Measurements from ENCODE around the gene MARCHF6. TPM values are rescaled to one million over a fixed set of nuclear protein-coding genes. Genes with fewer than 3 reads are reported as not detected.

MARCHF6 gene
- polyA plus RNA-seq, 1 of the 3 experiments (the other 2 are of a cell fraction), result 52.4 TPM

DNA sequence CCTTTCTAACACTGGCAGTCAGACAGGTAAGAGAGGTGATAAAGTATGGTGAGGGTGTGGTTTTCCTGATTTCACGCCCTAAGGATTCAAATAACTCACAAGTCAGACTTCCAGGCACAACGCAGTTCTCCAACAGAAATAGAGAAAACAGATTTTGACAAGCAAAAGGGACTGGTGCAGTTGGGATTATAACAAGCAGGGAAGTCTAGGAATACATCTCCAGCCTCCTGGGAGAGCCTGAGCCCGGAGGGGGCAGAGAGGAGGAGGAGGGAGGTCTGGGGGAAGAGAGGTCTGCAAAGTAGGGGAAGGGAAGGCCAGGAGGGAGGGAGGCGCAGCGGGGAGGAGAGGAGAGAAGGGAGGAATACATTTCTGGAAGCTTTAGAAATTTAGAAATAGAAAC, 47.4 kb upstream of the MARCHF6 start:
- Histone ChIP-seq H3K4me2 (peak overlapping the region; percentile 79), H3K9me3 (no peaks in the 10 kb centered on the region), H3F3A (replicated peaks; ENCODE audit: insufficient read depth) (peaks cover 9% of the 10 kb centered on the region), H4K20me1 (ENCODE audit: insufficient read depth) (no peaks in the 10 kb centered on the region), H3K27ac (ENCODE audit: low read depth in 2 of 2, low read length in 1 of 2) (no peak overlapping the region), H3K9me2 (no peaks in the 10 kb centered on the region), H3K4me1 (ENCODE audit: control insufficient read depth in 1 of 2, insufficient read depth in 2 of 2, low read depth in 1 of 2, low read length in 1 of 2) (peaks cover 10 to 17% of the 10 kb centered on the region in 2 experiments; a peak in 2 of 4 replicates), H3K27me3 (ENCODE audit: insufficient read depth) (no peaks in the 10 kb centered on the region), H3K4me3 (ENCODE audit: low read depth in 2 of 2, low read length in 1 of 2) (no peak overlapping the region), H3K36me3 (replicated peaks in 1 of 2; ENCODE audit: control insufficient read depth in 1 of 2, insufficient read depth in 2 of 2, low read length in 1 of 2) (no peaks in the 10 kb centered on the region), H3K9ac (no peak overlapping the region), H2AFZ (ENCODE audit: low read depth) (no peak overlapping the region), H3K79me2 (ENCODE audit: insufficient read depth) (peaks cover 4% of the 10 kb centered on the region; the same call in 1 of the 2 replicates)
- 88% methylated on average over 5 of the region's 5 CpGs for WGBS (ENCODE audit: low lambda C conversion rate)
- no peak for DNase-seq
- CTCF ChIA-PET, result interaction anchor here (3.5 kb wide), 1 partner anchor 22 kb away, joined by 14 read pairs; no protein-coding TSS in a partner anchor
- TF ChIP-seq EP300 (IDR thresholded peaks at IDR 0.05; ENCODE audit: borderline replicate concordance in 1 of 2, low read depth in 1 of 2, low read length in 1 of 2), result no peak
- TF ChIP-seq POLR2AphosphoS5 (IDR thresholded peaks at IDR 0.05; ENCODE audit: low read depth, low read length), result no peak
- no peak for TF ChIP-seq JUND (IDR thresholded peaks at IDR 0.05)
- TF ChIP-seq TEAD4 (IDR thresholded peaks at IDR 0.05; ENCODE audit: borderline replicate concordance, insufficient read depth), result no peak
- POLR2A ChIA-PET, result no interaction called here

DNA sequence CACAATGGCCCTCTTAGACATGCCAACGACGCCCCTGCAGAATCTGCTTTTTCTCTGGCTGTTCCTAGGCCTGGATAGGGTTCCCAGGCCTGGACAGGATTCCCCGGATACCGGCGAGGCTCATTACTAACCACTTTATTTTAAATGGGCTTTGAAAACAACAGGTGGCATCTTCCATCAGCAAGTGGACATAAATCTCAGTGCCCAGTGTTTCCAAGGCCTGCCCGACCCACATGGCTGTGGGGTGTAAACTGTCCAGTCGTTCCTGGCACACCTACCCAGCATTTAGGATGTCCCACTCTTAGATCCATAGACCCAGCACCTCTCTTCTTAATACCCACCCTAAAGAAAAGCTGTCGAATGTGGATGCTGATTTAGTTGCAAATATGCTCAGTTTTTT, 46.7 kb upstream of the MARCHF6 start:
- ChIA-PET POLR2A (no interaction called here), CTCF (interaction anchor here (0.7 to 3.5 kb wide), 2 partner anchors 23 to 321 kb away, joined by 4 to 14 read pairs; no protein-coding TSS in a partner anchor)
- peaks cover 4% of the 10 kb centered on the region; the same call in 1 of the 2 replicates for H3K79me2 ChIP-seq (ENCODE audit: insufficient read depth)
- H4K20me1 ChIP-seq (ENCODE audit: insufficient read depth), result no peaks in the 10 kb centered on the region
- no peaks in the 10 kb centered on the region for H3K36me3 ChIP-seq (replicated peaks in 1 of 2; ENCODE audit: control insufficient read depth in 1 of 2, insufficient read depth in 2 of 2, low read length in 1 of 2)
- 86% methylated on average over 8 of the region's 8 CpGs for WGBS (ENCODE audit: low lambda C conversion rate)
- H3K9me2 ChIP-seq, result no peaks in the 10 kb centered on the region
- DNase-seq, result peak; percentile 48
- no peaks in the 10 kb centered on the region for H3K27me3 ChIP-seq (ENCODE audit: insufficient read depth)
- TF ChIP-seq RFX5 (IDR thresholded peaks at IDR 0.05; ENCODE audit: low read length) (no peak), POLR2AphosphoS5 (IDR thresholded peaks at IDR 0.05; ENCODE audit: low read depth, low read length) (no peak), FOSL2 (IDR thresholded peaks at IDR 0.05; ENCODE audit: borderline replicate concordance, low read depth) (no peak), MEF2A (IDR thresholded peaks at IDR 0.05; ENCODE audit: borderline replicate concordance, low read depth) (no peak), JUND (IDR thresholded peaks at IDR 0.05) (no peak)
- TF ChIP-seq, protein P1, sequence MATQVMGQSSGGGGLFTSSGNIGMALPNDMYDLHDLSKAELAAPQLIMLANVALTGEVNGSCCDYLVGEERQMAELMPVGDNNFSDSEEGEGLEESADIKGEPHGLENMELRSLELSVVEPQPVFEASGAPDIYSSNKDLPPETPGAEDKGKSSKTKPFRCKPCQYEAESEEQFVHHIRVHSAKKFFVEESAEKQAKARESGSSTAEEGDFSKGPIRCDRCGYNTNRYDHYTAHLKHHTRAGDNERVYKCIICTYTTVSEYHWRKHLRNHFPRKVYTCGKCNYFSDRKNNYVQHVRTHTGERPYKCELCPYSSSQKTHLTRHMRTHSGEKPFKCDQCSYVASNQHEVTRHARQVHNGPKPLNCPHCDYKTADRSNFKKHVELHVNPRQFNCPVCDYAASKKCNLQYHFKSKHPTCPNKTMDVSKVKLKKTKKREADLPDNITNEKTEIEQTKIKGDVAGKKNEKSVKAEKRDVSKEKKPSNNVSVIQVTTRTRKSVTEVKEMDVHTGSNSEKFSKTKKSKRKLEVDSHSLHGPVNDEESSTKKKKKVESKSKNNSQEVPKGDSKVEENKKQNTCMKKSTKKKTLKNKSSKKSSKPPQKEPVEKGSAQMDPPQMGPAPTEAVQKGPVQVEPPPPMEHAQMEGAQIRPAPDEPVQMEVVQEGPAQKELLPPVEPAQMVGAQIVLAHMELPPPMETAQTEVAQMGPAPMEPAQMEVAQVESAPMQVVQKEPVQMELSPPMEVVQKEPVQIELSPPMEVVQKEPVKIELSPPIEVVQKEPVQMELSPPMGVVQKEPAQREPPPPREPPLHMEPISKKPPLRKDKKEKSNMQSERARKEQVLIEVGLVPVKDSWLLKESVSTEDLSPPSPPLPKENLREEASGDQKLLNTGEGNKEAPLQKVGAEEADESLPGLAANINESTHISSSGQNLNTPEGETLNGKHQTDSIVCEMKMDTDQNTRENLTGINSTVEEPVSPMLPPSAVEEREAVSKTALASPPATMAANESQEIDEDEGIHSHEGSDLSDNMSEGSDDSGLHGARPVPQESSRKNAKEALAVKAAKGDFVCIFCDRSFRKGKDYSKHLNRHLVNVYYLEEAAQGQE (IDR thresholded peaks at IDR 0.05; ENCODE audit: low read depth, low read length), result no peak
- H3K9me3 ChIP-seq, result no peaks in the 10 kb centered on the region
- peak overlapping the region; percentile 60 to 71 for H3K4me3 ChIP-seq (ENCODE audit: low read depth in 2 of 2, low read length in 1 of 2)
- H2AFZ ChIP-seq (ENCODE audit: low read depth), result peak overlapping the region; percentile 92
- H3K9ac ChIP-seq, result peak overlapping the region; percentile 78
- H3K27ac ChIP-seq (ENCODE audit: low read depth in 2 of 2, low read length in 1 of 2), result peak overlapping the region in 1 of 2 experiments; percentile 70; a peak in 1 of 4 replicates
- peak overlapping the region; percentile 79 for H3K4me2 ChIP-seq
- H3K4me1 ChIP-seq (ENCODE audit: control insufficient read depth in 1 of 2, insufficient read depth in 2 of 2, low read depth in 1 of 2, low read length in 1 of 2), result peaks cover 10 to 17% of the 10 kb centered on the region in 2 experiments; a peak in 2 of 4 replicates
- H3F3A ChIP-seq (replicated peaks; ENCODE audit: insufficient read depth), result peaks cover 10% of the 10 kb centered on the region

Measured in SK-N-SH (cell line).